Measurements from ENCODE around the gene ZSCAN5A. TPM values are rescaled to one million over a fixed set of nuclear protein-coding genes. Genes with fewer than 3 reads are reported as not detected.

ZSCAN5A gene
- polyA plus RNA-seq, 1 of the 3 experiments (the other 2 are of a cell fraction), result 6.8 TPM

DNA sequence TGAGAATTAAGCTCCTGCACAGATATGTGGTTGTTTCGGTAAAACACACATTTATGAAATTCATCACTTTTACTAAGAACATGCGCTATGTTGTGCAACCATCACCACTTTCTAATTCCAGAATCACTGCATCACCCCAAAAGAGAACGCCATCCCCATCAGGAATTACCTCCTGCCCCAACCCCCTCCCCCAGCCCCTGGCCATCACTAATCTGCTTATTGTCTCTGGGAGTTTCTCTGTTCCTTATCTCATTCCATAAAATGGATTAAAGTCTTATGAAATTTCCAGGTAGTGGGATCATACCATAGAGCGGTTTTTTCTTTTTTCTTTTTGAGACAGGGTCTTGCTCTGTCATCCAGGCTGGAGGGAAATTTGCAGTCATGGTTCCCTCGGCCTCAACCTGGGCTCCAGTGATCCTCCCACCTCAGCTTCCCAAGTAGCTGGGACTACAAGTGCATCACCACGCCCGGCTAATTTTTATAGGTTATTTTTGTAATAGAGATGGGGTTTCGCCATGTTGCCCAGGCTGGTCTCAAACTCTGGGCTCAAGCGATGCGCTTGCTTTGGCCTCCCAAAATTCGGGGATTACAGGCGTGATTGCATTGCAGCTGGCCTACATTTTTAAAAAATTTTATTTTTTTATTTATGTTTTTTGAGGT lies 120.5 kb downstream of the ZSCAN5A start:
- H4K20me1 ChIP-seq (ENCODE audit: insufficient read depth), result no peaks in the 10 kb centered on the region
- peaks cover 54% of the 10 kb centered on the region; the same call in 1 of the 2 replicates for H3K27me3 ChIP-seq (ENCODE audit: insufficient read depth)
- H3F3A ChIP-seq (replicated peaks; ENCODE audit: insufficient read depth), result no peaks in the 10 kb centered on the region
- 48% methylated on average over 12 of the region's 12 CpGs for WGBS (ENCODE audit: low lambda C conversion rate)
- no peaks in the 10 kb centered on the region for H3K9me2 ChIP-seq
- no peak overlapping the region for H3K4me2 ChIP-seq
- no peak overlapping the region for H2AFZ ChIP-seq (ENCODE audit: low read depth)
- TF ChIP-seq RCOR1 (IDR thresholded peaks at IDR 0.05; ENCODE audit: low read length), result no peak
- no peak for TF ChIP-seq NRF1 (IDR thresholded peaks at IDR 0.05; ENCODE audit: low read depth, low read length)
- TF ChIP-seq MXI1 (IDR thresholded peaks at IDR 0.05; ENCODE audit: low read depth, low read length), result no peak
- no peak for TF ChIP-seq MEF2A (IDR thresholded peaks at IDR 0.05; ENCODE audit: borderline replicate concordance, low read depth)
- no peak for TF ChIP-seq ELF1 (IDR thresholded peaks at IDR 0.05)
- no peak for TF ChIP-seq RXRA (IDR thresholded peaks at IDR 0.05; ENCODE audit: borderline replicate concordance, low read depth)
- TF ChIP-seq SIN3A (IDR thresholded peaks at IDR 0.05; ENCODE audit: borderline replicate concordance, low read depth, low read length), result no peak
- TF ChIP-seq, protein P1, sequence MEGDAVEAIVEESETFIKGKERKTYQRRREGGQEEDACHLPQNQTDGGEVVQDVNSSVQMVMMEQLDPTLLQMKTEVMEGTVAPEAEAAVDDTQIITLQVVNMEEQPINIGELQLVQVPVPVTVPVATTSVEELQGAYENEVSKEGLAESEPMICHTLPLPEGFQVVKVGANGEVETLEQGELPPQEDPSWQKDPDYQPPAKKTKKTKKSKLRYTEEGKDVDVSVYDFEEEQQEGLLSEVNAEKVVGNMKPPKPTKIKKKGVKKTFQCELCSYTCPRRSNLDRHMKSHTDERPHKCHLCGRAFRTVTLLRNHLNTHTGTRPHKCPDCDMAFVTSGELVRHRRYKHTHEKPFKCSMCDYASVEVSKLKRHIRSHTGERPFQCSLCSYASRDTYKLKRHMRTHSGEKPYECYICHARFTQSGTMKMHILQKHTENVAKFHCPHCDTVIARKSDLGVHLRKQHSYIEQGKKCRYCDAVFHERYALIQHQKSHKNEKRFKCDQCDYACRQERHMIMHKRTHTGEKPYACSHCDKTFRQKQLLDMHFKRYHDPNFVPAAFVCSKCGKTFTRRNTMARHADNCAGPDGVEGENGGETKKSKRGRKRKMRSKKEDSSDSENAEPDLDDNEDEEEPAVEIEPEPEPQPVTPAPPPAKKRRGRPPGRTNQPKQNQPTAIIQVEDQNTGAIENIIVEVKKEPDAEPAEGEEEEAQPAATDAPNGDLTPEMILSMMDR (IDR thresholded peaks at IDR 0.05), result no peak
- TF ChIP-seq FOXJ3 (CRISPR knock-in tag; IDR thresholded peaks at IDR 0.05), result no peak
- TF ChIP-seq CHD2 (IDR thresholded peaks at IDR 0.05; ENCODE audit: low read length, partially characterized antibody), result no peak
- TF ChIP-seq, protein P2, sequence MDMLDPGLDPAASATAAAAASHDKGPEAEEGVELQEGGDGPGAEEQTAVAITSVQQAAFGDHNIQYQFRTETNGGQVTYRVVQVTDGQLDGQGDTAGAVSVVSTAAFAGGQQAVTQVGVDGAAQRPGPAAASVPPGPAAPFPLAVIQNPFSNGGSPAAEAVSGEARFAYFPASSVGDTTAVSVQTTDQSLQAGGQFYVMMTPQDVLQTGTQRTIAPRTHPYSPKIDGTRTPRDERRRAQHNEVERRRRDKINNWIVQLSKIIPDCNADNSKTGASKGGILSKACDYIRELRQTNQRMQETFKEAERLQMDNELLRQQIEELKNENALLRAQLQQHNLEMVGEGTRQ (IDR thresholded peaks at IDR 0.05; ENCODE audit: borderline replicate concordance, low read depth, low read length), result no peak
- no peak for TF ChIP-seq JUND (IDR thresholded peaks at IDR 0.05)
- TF ChIP-seq, protein P3, sequence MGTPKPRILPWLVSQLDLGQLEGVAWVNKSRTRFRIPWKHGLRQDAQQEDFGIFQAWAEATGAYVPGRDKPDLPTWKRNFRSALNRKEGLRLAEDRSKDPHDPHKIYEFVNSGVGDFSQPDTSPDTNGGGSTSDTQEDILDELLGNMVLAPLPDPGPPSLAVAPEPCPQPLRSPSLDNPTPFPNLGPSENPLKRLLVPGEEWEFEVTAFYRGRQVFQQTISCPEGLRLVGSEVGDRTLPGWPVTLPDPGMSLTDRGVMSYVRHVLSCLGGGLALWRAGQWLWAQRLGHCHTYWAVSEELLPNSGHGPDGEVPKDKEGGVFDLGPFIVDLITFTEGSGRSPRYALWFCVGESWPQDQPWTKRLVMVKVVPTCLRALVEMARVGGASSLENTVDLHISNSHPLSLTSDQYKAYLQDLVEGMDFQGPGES (IDR thresholded peaks at IDR 0.05; ENCODE audit: low read depth, low read length), result no peak
- no peak for TF ChIP-seq EZH2phosphoT487 (IDR thresholded peaks at IDR 0.05; ENCODE audit: borderline replicate concordance, low read depth)
- TF ChIP-seq GATA2 (CRISPR knock-in tag; IDR thresholded peaks at IDR 0.05), result no peak
- TF ChIP-seq SMC3 (IDR thresholded peaks at IDR 0.05; ENCODE audit: low read depth, low read length), result no peak
- no peak for TF ChIP-seq TEAD4 (IDR thresholded peaks at IDR 0.05; ENCODE audit: borderline replicate concordance, insufficient read depth)
- TF ChIP-seq, protein P4, sequence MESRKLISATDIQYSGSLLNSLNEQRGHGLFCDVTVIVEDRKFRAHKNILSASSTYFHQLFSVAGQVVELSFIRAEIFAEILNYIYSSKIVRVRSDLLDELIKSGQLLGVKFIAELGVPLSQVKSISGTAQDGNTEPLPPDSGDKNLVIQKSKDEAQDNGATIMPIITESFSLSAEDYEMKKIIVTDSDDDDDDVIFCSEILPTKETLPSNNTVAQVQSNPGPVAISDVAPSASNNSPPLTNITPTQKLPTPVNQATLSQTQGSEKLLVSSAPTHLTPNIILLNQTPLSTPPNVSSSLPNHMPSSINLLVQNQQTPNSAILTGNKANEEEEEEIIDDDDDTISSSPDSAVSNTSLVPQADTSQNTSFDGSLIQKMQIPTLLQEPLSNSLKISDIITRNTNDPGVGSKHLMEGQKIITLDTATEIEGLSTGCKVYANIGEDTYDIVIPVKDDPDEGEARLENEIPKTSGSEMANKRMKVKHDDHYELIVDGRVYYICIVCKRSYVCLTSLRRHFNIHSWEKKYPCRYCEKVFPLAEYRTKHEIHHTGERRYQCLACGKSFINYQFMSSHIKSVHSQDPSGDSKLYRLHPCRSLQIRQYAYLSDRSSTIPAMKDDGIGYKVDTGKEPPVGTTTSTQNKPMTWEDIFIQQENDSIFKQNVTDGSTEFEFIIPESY (IDR thresholded peaks at IDR 0.05; ENCODE audit: borderline replicate concordance, low read depth), result no peak
- TF ChIP-seq, protein P5, sequence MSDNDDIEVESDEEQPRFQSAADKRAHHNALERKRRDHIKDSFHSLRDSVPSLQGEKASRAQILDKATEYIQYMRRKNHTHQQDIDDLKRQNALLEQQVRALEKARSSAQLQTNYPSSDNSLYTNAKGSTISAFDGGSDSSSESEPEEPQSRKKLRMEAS (IDR thresholded peaks at IDR 0.05; ENCODE audit: low read depth), result no peak
- no peak overlapping the region for H3K4me3 ChIP-seq (ENCODE audit: low read depth in 2 of 2, low read length in 1 of 2)
- H3K27ac ChIP-seq (ENCODE audit: low read depth in 2 of 2, low read length in 1 of 2), result no peak overlapping the region
- no peaks in the 10 kb centered on the region for H3K36me3 ChIP-seq (replicated peaks in 1 of 2; ENCODE audit: control insufficient read depth in 1 of 2, insufficient read depth in 2 of 2, low read length in 1 of 2)
- no peaks in the 10 kb centered on the region for H3K4me1 ChIP-seq (ENCODE audit: control insufficient read depth in 1 of 2, insufficient read depth in 2 of 2, low read depth in 1 of 2, low read length in 1 of 2)
- no peaks in the 10 kb centered on the region for H3K9me3 ChIP-seq
- no peaks in the 10 kb centered on the region for H3K79me2 ChIP-seq (ENCODE audit: insufficient read depth)
- ChIA-PET CTCF (interaction anchor here (1.0 to 1.4 kb wide), 3 partner anchors 22 to 128 kb away, joined by 3 read pairs; no protein-coding TSS in a partner anchor), POLR2A (no interaction called here)
- H3K9ac ChIP-seq, result no peak overlapping the region
- no peak for DNase-seq
